Retinal pigment epithelial cell (primary cell): ENCODE data around the gene HMOX1.

Experiments
- DNase-seq: peaks from one replicate; pipeline ENCODE4 v3.0.0-alpha.2; 2010; ENCODE audit warnings: low read depth
- H3K4me3 ChIP-seq: 2 replicates; pipeline ENCODE4 v1.5.1; 2011; ENCODE audit warnings: mild to moderate bottlenecking, low read length, control low read depth, moderate library complexity
- TF ChIP-seq, protein P1 (sequence below): conservative IDR thresholded peaks from 2 replicates; pipeline ENCODE4 v1.5.1; 2011; ENCODE audit warnings: low read depth, low read length, control low read depth, inconsistent platforms

HMOX1 gene

GRCh38 chr22:35380537-35381423, at the start of gene HMOX1:
TSS of gene HMOX1 (plus strand) at chr22:35381096. CDS start at chr22:35381174, 78 bp downstream.
- TF ChIP-seq, protein P1, sequence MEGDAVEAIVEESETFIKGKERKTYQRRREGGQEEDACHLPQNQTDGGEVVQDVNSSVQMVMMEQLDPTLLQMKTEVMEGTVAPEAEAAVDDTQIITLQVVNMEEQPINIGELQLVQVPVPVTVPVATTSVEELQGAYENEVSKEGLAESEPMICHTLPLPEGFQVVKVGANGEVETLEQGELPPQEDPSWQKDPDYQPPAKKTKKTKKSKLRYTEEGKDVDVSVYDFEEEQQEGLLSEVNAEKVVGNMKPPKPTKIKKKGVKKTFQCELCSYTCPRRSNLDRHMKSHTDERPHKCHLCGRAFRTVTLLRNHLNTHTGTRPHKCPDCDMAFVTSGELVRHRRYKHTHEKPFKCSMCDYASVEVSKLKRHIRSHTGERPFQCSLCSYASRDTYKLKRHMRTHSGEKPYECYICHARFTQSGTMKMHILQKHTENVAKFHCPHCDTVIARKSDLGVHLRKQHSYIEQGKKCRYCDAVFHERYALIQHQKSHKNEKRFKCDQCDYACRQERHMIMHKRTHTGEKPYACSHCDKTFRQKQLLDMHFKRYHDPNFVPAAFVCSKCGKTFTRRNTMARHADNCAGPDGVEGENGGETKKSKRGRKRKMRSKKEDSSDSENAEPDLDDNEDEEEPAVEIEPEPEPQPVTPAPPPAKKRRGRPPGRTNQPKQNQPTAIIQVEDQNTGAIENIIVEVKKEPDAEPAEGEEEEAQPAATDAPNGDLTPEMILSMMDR: no peak
- peak within 1 kb of the TSS; percentile 65 for H3K4me3 ChIP-seq

GRCh38 chr22:35332278-35332677, 48.6 kb upstream of the HMOX1 start:
- DNase-seq: no peak
- H3K4me3 ChIP-seq: no peak overlapping the region
- TF ChIP-seq, protein P1: no peak

More at GRCh38 chr22:35380537-35381423, at the start of gene HMOX1:
- peak; percentile 48 for DNase-seq

- no peak overlapping the region for H3K4me3 ChIP-seq
- no peak for DNase-seq
- TF ChIP-seq, protein P1: no peak
These were observed 47.7 kb upstream of the HMOX1 start for GRCh38 chr22:35333220-35333619.

DNA sequence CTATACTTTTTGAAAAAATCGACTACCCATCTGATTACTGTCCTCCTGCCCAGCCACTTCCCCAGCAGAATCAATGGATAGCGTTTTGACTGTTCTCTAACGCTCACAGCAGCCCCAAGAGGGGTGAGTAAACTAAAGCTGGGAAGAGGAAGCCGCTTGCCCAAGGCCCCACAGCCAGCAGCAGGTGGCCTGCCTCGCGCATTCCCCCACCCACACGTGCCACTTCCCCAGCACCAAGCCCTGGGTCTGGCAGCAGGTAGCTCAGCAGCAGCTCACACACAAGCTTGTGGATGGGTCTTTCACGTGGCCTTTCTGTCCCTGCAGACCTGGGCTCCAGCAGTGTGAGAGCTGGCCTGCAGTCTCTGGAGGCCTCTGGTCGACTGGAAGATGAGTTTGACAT, 46.9 kb upstream of the HMOX1 start:
- no peak overlapping the region for H3K4me3 ChIP-seq
- TF ChIP-seq, protein P1: no peak
- DNase-seq: no peak

DNA sequence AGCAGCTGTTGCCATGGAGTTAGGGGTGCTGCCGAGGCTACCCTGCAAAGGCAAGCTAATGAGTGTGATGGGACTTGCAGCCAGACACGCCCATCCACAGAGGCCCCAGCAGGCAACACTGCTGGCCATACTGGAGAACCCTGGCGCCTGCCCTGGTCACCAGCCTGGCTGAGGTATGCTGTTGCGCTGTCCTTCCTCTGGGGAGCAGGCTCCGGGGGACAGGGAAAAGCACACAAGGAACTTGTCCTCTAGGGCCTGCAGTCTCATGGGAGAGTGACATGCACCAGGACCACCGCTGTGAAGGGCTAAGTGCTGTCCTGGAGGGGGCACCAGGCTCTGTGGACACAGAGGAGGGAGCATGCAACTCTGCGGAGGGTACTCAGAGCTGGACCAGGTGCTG, 45.4 kb upstream of the HMOX1 start:
- no peak for DNase-seq
- TF ChIP-seq, protein P1: no peak
- H3K4me3 ChIP-seq: no peak overlapping the region

DNA sequence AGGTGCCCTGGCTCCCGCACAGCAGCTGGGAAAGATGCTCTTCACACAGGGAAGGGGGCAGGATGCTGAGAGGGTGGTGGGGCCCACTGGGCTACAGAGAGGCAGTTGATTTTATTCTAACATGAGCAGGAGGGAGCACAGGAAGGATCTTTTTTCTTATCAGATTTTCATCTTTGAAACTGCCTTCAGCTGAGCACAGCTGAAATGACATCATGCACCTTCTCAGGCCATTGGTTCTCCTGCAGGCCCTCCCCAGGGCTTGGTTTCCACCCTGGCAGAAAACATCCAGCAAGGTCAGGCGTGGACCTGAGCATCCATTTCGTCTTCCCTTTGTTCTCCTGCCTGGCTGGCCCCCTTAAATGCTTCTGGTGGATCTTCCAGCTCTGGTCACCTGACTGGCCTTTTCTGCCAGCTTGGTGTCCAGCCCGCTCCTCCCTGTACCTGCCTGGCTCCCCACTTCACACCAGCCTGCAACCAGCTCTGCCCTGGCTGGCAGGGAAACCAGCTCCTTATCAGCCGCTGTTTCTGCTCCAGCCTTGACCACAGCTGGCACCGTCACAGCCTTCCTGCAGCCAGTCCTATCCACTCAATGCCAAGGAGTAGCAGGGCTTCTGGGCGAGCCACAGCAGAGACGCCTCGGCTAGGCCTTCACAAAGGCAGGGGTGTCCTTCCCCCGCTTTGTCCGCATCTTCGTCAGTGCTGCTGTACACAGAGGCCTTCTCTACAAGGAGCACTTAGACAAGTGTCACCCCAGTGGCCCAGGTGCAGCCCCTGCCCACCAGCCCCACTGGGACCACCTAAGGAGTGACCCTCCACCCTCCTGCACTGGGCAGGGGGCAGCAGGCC, 44.7 kb upstream of the HMOX1 start:
- no peak for DNase-seq
- TF ChIP-seq, protein P1: no peak
- H3K4me3 ChIP-seq: no peak overlapping the region
